ENCODE results near the gene PROM1. TPM values are rescaled to one million over a fixed set of nuclear protein-coding genes. Genes with fewer than 3 reads are reported as not detected.

PROM1 gene
- total and polyA plus RNA-seq, 2 of the 8 experiments (the other 6 are each of a cell fraction or from before 2014, with no cell fraction given): 36.0 to 59.7 TPM

- Histone ChIP-seq H3K23ac (ENCODE audit: insufficient read length) (no peak overlapping the region), H2BK15ac (ENCODE audit: low read length) (no peak overlapping the region), H2BK12ac (ENCODE audit: low read depth, low read length) (no peak overlapping the region), H3K14ac (ENCODE audit: insufficient read length) (no peak overlapping the region), H4K91ac (replicated peaks; ENCODE audit: insufficient read length, low read length) (no peak overlapping the region), H3K18ac (ENCODE audit: extremely low read depth, low read length) (no peak overlapping the region), H3K27me3 (replicated peaks in 1 of 4; ENCODE audit: control insufficient read depth in 3 of 4, extremely low read depth in 1 of 4, insufficient read depth in 3 of 4, low read length in 3 of 4) (no peaks in the 10 kb centered on the region), H3K4ac (replicated peaks; ENCODE audit: insufficient read length, low read depth, low read length) (no peak overlapping the region), H3K9ac (replicated peaks in 1 of 4; ENCODE audit: extremely low read depth in 1 of 4, low read depth in 3 of 4, low read length in 3 of 4) (no peak overlapping the region), H3K36me3 (ENCODE audit: control insufficient read depth in 2 of 4, insufficient read depth in 4 of 4, low read length in 3 of 4) (peaks cover 10 to 27% (median 22%) of the 10 kb centered on the region in 4 experiments; a peak in 7 of 8 replicates), H3K27ac (ENCODE audit: low read depth, low read length) (no peak overlapping the region), H3K23me2 (ENCODE audit: low read depth, low read length) (0 out of 2 replicates have a peak, but pooled peaks cover 1% of the 10 kb centered on the region), H3K4me2 (ENCODE audit: insufficient read depth in 1 of 2, low read depth in 2 of 2, low read length in 2 of 2) (no peak overlapping the region), H3K9me3 (ENCODE audit: insufficient read depth in 2 of 2, low read depth in 1 of 2, low read length in 1 of 2) (no peaks in the 10 kb centered on the region), H2BK120ac (replicated peaks; ENCODE audit: low read depth, low read length) (no peak overlapping the region), H3K4me3 (ENCODE audit: extremely low read depth in 1 of 4, insufficient read depth in 2 of 4, low read depth in 3 of 4, low read length in 4 of 4) (no peak overlapping the region), H2AFZ (ENCODE audit: low read length) (no peak overlapping the region), H2AK5ac (ENCODE audit: low read depth, low read length) (no peak overlapping the region), H3K79me1 (ENCODE audit: low read depth, low read length) (no peaks in the 10 kb centered on the region), H4K8ac (ENCODE audit: extremely low read depth, insufficient read depth, low read length) (no peak overlapping the region), H3K4me1 (replicated peaks in 1 of 4; ENCODE audit: control insufficient read depth in 3 of 4, insufficient read depth in 4 of 4, low read length in 3 of 4) (peaks cover 0 to 12% (median 7%) of the 10 kb centered on the region in 4 experiments; a peak in 4 of 7 replicates), H4K20me1 (replicated peaks in 1 of 2; ENCODE audit: control insufficient read depth in 1 of 2, insufficient read depth in 2 of 2, low read length in 2 of 2) (peaks cover 0 to 3% of the 10 kb centered on the region in 2 experiments), H3K56ac (replicated peaks; ENCODE audit: insufficient read length, low read depth, low read length) (no peak overlapping the region), H2BK20ac (ENCODE audit: low read length) (no peak overlapping the region), H3K79me2 (ENCODE audit: control insufficient read depth in 1 of 2, insufficient read depth in 2 of 2, low read length in 2 of 2) (no peaks in the 10 kb centered on the region), H2BK5ac (ENCODE audit: low read depth, low read length) (no peak overlapping the region), H4K5ac (ENCODE audit: insufficient read length, low read depth, low read length) (no peak overlapping the region)
- WGBS, 2 experiments (ENCODE audit: extremely low coverage in 1 of 2, insufficient coverage in 1 of 2, insufficient read length in 1 of 2, insufficient replicate concordance in 2 of 2, low coverage in 1 of 2, low lambda C conversion rate in 2 of 2, missing lambda C conversion rate in 1 of 2): 95% methylated on average over 2 of the region's 2 CpGs; no CpG with 5 or more reads in 1 of the 2 experiments
- ChIA-PET CTCF (ENCODE audit: partially characterized antibody) (interaction anchor here (0.6 to 3.5 kb wide), 7 partner anchors 38 to 178 kb away, joined by 3 to 22 read pairs (median 4); no protein-coding TSS in a partner anchor), POLR2A (ENCODE audit: partially characterized antibody) (interaction anchor here (0.9 to 1.3 kb wide), 2 partner anchors 55 to 57 kb away, joined by 3 read pairs; partner anchors contain the start of gene PROM1)
- peak; percentile 24 for FAIRE-seq
- DNase-seq (ENCODE audit: low read depth in 1 of 2, low spot score in 2 of 2): no peak
- no peak for TF ChIP-seq GTF2F1 (IDR thresholded peaks at IDR 0.05; ENCODE audit: borderline replicate concordance, low read depth, low read length)
- no peak for TF ChIP-seq RBBP5 (IDR thresholded peaks at IDR 0.05; ENCODE audit: borderline replicate concordance, low read depth, low read length)
- TF ChIP-seq SP4 (IDR thresholded peaks at IDR 0.05; ENCODE audit: low read length): no peak
- no peak for TF ChIP-seq BRCA1 (IDR thresholded peaks at IDR 0.05; ENCODE audit: low read depth, low read length)
- TF ChIP-seq TAF7 (optimal IDR thresholded peaks at IDR 0.05; ENCODE audit: borderline replicate concordance, low read depth, low read length): no peak
- TF ChIP-seq USF2 (IDR thresholded peaks at IDR 0.05; ENCODE audit: low read length): no peak
- no peak for TF ChIP-seq SIN3A (conservative IDR thresholded peaks at IDR 0.05 in 1 of 2, IDR thresholded peaks at IDR 0.05 in 1 of 2; ENCODE audit: low read depth in 1 of 2, low read length in 2 of 2)
These were observed 56.7 kb downstream of the PROM1 start for GRCh38 chr4:16027114-16027513.

Data from H1 (cell line).